SK-MEL-5 (cell line): ENCODE results near the gene MDN1. TPM values are rescaled to one million over a fixed set of nuclear protein-coding genes. Genes with fewer than 3 reads are reported as not detected.
A peak's percentile ranks its signal among the peaks of the same experiment; 100 is the strongest.
"Not testable (repeated sequence)": the region's sequence is repeated elsewhere in the genome, so short reads cannot be mapped to it uniquely, and the experiment has no call there.

Source experiments
- DNase-seq: peaks from one replicate; pipeline ENCODE4 v3.0.0-alpha.2; 2016; ENCODE audit warnings: low read depth, low spot score
- in situ Hi-C: cut with HindIII; loops from 2 replicates; pipeline ENCODE4 v1.10.0; 2016; ENCODE audit warnings: low sequenced_read_pairs, high pct_unique_total_duplicates, low pct_unique_long_range_greater_than_20kb
- polyA plus RNA-seq, 2 experiments: library from polyadenylated mRNA; depleted of rRNA; stranded (reverse); fragments of >200 nt; gene quantifications; 2 replicates each; pipeline ENCODE4 v1.2.3, GENCODE V29; 2015
- total RNA-seq: library from RNA; depleted of rRNA; stranded (reverse); fragments of >200 nt; shearing (Covaris generic); gene quantifications from 2 replicates; pipeline ENCODE4 v1.2.3, GENCODE V29; 2014; rRNA removed

MDN1 gene, protein sequence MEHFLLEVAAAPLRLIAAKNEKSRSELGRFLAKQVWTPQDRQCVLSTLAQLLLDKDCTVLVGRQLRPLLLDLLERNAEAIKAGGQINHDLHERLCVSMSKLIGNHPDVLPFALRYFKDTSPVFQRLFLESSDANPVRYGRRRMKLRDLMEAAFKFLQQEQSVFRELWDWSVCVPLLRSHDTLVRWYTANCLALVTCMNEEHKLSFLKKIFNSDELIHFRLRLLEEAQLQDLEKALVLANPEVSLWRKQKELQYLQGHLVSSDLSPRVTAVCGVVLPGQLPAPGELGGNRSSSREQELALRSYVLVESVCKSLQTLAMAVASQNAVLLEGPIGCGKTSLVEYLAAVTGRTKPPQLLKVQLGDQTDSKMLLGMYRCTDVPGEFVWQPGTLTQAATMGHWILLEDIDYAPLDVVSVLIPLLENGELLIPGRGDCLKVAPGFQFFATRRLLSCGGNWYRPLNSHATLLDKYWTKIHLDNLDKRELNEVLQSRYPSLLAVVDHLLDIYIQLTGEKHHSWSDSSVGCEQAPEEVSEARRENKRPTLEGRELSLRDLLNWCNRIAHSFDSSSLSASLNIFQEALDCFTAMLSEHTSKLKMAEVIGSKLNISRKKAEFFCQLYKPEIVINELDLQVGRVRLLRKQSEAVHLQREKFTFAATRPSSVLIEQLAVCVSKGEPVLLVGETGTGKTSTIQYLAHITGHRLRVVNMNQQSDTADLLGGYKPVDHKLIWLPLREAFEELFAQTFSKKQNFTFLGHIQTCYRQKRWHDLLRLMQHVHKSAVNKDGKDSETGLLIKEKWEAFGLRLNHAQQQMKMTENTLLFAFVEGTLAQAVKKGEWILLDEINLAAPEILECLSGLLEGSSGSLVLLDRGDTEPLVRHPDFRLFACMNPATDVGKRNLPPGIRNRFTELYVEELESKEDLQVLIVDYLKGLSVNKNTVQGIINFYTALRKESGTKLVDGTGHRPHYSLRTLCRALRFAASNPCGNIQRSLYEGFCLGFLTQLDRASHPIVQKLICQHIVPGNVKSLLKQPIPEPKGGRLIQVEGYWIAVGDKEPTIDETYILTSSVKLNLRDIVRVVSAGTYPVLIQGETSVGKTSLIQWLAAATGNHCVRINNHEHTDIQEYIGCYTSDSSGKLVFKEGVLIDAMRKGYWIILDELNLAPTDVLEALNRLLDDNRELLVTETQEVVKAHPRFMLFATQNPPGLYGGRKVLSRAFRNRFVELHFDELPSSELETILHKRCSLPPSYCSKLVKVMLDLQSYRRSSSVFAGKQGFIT (N-terminal part only)
- total RNA-seq: 25.3 and 30.8 TPM in 2 replicates
- polyA plus RNA-seq (2015; cell fraction: cytosol; rRNA removed): 13.5 and 15.0 TPM in 2 replicates
- 38.5 and 66.3 TPM in 2 replicates for polyA plus RNA-seq (2015; cell fraction: nucleus; rRNA removed)

DNA sequence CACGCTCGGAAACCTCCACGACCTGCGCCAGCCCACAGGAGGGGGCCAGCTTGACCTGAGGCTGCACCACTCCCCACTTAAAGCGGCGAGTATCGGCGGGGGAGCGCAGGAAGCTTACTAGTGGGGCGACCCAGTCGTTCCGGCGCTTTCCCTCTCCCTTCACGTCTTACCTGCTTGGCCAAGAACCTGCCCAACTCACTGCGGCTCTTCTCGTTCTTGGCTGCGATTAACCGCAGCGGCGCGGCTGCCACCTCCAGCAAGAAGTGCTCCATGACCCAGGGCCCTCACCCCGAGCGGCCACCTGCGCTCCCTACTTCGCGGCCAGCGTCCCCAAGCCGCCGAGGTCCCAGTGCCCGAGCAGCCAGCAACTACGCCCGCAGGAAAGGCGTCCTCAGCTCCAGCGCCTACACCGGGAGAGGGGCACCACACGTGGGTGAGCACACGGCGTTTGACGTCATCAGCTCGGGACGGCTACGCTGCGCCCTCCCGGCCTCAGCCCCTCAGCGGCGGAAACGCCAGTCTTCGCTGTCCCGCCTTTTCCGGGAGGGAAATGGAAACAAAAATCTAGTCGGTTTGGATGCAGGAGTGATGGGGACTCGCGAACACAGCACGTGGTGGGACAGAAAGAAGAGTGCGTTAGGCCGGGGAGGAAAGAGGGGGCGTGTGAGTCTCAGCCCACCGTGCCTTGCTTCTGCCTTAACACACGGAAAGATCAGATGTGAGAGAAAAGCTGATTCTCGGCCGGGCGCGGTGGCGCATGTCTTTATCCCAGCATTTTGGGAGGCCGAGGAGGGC is at the start of gene MDN1:
Gene MDN1 (minus strand): TSS at position 459 of the 795 bp plus-strand sequence. CDS start 187 bp downstream, at position 272.
- in situ Hi-C loops: no loop called here

DNA sequence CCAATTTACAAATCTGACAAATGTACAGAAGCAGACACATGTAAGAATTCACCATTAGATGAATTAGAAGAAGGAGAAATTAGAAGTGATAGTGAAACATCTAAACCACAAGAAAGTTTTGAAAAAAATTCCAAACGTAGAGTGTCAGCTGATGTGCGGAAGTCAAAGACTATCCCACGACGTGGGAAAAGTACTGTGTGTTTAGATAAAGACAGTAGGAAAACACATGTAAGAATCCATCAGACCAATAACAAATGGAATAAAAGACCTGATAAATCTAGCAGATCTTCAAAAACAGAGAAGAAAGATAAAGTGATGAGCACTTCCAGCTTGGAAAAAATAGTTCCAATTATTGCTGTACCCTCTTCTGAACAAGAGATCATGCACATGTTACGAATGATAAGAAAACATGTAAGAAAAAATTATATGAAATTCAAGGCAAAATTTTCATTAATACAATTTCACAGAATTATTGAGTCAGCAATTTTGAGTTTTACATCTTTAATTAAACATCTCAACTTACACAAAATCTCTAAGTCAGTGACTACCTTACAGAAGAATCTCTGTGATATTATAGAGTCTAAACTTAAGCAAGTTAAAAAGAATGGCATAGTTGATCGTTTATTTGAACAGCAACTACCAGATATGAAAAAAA is 46.6 kb upstream of the MDN1 start:
- in situ Hi-C loops: no loop called here
- DNase-seq: no peak

More for the DNA sequence above, at the start of gene MDN1:
- DNase-seq: peak; percentile 95

DNA sequence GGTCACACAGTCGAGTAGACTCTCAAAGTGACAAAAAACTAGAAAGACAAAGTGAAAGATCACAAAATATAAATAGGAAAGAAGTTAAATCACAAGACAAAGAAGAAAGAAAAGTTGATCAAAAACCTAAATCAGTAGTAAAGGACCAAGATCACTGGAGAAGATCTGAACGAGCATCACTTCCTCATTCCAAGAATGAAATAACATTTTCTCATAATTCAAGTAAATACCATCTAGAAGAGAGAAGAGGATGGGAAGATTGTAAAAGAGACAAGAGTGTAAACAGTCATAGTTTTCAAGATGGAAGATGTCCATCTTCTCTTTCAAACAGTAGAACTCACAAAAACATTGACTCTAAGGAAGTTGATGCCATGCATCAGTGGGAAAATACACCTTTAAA is 43.1 kb upstream of the MDN1 start:
- DNase-seq: no peak
- in situ Hi-C loops: no loop called here

DNA sequence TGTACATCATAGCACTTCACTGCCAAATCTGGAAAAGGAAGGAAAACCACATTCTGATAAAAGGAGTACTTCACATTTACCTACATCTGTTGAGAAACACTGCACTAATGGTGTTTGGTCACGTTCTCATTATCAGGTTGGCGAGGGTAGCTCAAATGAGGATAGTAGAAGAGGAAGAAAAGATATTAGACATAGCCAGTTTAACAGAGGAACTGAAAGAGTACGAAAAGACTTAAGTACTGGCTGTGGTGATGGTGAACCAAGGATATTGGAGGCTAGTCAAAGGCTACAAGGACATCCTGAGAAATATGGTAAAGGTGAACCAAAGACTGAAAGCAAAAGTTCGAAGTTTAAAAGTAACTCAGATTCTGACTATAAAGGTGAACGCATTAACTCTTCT is 42.7 kb upstream of the MDN1 start:
- no peak for DNase-seq

DNA sequence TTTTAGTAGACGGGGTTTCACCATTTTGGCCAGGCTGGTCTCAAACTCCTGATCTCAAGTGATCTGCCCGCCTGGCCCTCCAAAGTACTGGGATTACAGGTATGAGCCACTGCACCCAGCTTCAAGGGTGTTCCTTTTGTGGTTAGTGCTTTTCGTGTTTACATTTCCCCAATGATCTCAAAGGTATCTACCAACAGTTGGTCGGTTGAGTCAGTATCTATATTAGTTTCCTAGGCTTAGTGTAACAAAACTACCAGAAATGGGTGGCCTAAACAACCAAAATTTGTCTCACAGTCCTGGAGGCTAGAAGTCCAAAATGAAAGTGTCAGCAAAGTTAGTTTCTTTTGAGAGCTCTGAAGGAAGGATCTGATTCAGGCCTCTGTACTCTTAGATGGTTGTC is 40.1 kb upstream of the MDN1 start:
- in situ Hi-C loops: no loop called here
- no peak for DNase-seq

More for the DNA sequence above, 42.7 kb upstream of the MDN1 start:
- in situ Hi-C loops: no loop called here

DNA sequence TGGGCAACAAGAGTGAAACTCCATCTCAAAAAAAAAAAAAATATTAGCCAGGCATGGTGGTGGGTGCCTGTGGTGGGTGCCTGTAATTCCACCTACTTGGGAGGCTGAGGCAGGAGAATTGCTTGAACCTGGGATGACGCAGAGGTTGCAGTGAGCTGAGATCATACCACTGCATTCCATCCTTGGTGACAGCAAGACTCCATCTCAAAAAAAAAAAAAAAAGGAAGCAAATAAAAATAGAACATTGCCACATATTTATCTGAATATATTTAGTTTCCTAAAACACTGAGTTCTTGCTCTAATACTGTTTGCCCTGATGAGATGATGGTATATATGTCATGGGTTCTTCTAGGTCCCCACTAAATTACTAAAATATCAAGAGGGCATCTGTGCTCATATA is 38.4 kb upstream of the MDN1 start:
- in situ Hi-C loops: no loop called here
- no peak for DNase-seq

DNA sequence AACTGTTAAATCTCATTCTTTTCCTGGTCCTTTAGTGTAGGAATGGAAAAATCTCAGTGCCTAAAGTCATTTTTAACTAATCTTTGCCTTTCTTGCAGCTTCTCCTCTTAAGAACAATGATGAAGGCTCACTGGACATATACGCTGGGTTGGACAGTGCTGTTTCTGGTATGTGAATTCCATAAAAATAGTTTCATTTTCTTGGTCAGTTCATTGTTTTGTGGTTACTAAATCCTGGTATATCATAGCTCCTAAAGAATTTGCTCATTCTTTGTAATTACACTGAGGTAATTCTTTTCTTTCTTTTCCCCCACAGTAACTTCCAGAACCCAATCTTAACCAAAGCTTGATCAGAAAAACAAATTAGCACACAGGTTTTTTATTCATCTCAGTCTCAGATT is 33.5 kb upstream of the MDN1 start:
- in situ Hi-C loops: no loop called here
- DNase-seq: no peak

DNA sequence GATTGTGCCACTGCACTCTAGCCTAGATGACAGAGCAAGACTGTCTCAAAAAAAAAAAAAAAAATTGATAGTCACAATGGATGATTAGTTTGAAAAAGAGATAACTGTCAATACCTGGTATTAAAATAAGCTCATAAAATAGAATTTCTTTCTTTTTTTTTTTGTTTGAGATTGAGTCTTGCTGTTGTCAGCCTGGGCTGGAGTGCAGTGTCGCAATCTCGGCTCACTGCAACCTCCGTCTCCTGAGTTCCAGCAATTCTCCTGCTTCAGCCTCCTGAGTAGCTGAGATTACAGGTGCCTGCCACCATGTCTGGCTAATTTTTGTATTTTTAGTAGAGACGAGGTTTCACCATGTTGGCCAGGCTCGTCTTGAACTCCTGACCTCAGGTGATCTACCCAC is 27.9 kb upstream of the MDN1 start:
- DNase-seq, in situ Hi-C loops: not testable (repeated sequence)

DNA sequence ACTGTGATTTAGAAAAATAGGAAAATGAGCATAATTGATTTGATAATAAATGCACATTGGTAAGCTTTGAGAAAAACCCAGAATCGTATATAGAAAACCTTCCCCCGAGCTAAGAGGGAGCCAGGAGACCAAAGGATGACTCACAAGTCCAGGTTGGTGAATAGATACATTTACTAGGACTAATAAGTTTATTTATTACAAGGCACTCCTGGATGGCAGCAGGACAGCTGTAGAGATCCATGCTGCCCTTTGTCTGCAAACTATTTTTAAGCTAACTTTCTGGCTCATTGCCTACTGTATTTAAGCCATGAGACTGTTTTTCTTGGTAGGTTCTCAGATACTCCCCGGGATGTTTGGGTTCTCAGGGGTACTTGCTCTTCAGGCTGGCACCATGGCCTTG is 23.5 kb upstream of the MDN1 start:
- in situ Hi-C loops: no loop called here
- no peak for DNase-seq

DNA sequence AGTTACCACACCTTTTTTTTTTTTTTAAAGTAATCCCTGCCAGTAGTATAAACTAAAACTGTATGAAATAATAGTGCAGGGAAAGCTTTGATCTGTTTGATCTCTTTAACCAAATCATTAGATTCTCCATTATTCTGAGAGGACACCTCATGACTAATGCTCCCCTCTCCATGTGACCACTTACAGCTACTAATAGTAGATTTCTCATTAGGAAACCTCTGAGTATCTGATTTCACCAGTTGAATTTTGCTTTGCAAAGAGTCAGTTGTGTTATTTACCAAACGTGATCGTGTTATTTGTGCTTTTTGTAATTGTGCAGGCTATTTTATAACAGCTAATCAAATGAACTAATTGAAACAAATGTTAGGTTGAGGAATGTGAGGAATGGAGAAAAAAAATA is 22.6 kb upstream of the MDN1 start:
- in situ Hi-C loops: no loop called here
- no peak for DNase-seq

DNA sequence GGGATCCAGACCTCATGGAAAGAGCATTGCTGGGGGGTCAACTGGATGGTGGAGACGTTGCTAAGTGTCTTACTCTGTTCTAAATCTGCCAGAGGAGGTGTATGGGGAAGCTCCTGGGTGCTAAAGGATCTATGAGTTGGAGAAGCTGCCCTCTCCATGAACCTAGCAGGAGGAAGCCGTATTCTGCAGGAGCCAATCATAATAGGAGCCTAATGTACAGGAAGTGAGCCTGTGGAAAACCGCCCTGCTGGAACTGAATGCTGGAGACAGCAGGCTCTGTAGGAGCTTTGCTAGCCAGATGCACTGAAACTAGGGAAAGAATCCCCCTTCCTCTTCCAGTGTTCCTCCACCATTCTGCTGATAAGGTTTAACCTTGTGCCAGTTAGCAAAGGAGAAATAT is 20.9 kb upstream of the MDN1 start:
- in situ Hi-C loops: no loop called here

DNA sequence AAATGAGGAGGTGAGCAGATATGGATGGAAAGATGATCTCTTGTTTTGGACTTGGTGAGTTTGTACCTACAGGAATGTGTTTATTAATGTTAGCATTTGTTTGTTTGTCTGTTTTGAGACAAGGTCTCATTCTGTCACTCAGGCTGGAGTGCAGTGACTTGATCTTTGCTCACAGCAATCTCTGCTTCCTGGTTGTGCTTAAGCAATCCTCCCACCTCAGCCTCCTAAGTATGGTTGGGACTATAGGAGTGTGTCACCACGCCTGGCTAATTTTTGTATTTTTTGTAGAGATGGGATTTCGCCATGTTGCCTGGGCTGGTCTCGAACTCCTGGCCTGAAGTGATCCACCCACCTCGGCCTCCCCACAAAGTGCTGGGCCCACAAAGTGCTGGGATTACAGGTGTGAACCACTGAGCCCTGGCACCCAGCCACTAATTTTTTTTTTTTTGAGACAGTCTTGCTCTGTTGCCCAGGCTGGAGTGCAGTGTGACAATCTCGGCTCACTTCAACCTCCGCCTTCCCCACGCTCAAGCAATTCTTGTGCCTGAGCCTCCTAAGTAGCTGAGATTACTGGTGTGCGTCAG is 17.1 kb upstream of the MDN1 start:
- in situ Hi-C loops: no loop called here
- DNase-seq: no peak

More for the DNA sequence above, 20.9 kb upstream of the MDN1 start:
- no peak for DNase-seq

DNA sequence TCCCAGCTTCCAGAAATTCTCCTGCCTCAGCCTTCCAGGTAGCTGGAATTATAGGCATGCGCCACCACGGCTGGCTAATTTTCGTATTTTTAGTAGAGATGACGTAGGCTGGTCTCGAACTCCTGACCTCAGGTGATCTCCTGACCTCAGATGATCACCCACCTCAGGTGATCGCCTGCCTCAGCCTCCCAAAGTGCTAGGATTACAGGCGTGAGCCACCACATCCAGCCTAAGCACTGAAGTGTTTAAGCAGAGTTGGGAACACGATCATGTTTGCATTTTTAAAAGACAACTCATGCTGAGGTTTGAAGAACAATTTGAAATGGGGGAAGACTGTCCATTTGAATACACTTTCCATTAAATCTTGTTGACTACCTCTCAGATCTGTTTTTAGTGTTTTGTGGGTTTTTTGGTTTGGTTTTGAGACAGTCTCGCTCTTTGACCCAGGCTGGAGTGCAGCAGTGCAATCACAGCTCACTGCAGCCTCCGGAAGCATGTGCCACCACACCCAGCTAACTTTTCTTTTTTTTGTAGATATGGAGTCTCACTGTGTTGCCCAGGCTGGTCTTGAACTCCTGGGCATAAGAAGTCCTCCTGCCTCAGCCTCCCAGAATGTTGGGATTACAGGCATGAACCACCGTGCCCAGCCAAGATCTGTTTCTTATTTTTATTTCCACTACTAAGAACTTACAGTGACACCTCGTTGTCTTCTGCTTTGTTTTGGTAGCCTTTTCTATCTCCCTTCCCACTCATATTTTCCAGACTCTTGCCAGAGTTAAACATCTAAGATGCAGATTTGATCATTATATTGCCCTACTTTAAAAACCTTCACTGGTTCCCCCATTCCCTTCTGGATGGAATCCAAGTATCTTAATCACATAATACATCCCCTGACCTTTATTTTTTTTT is 15.5 kb upstream of the MDN1 start:
- DNase-seq: no peak
- in situ Hi-C loops: no loop called here

DNA sequence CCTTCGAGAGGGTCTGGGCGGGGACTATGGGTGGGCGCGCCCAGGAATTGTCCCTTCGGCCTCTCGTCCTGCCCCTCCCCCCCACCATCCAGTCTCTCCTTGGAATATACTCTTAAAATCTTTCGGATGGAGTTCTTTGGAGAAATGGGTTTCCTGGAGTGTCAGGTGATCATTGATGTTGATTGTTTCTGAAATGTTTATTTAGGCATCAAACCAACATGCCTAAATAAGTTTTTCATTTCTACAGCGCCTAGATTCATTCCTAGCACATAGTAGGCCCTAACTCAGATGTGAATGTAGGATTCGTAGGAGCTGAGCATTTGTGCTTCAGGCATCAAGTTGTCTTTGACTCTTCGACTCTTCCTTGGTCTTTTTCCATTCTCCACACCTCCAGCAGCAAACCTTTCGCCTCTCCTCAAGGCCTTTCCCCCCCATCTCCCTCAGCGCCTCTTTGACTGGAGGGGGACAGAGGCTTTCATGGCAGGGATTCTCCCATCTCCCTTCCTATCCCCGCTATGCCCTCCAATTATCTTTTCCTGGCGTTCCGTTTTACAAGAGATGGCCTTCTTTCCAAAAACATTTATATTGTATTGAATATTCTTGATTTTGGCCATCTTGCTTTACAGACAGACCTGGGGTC is 10.7 kb upstream of the MDN1 start:
- in situ Hi-C loops: no loop called here
- no peak for DNase-seq
